ENCODE measurements around the gene RAB11FIP5.
"Not testable (repeated sequence)": the region's sequence is repeated elsewhere in the genome, so short reads cannot be mapped to it uniquely, and the experiment has no call there.

Gene RAB11FIP5

GRCh38 chr2:73069855-73070642, 42.7 kb downstream of the RAB11FIP5 start:
- no peak for DNase-seq

- DNase-seq = no peak
Measured at GRCh38 chr2:73069041-73069854, 43.5 kb downstream of the RAB11FIP5 start.

- DNase-seq = no peak
Measured at GRCh38 chr2:73068147-73068546, 44.6 kb downstream of the RAB11FIP5 start.

GRCh38 chr2:73067043-73067442, 45.7 kb downstream of the RAB11FIP5 start:
- no peak for DNase-seq

GRCh38 chr2:73065070-73065469, 47.7 kb downstream of the RAB11FIP5 start:
- not testable (repeated sequence) for DNase-seq

- DNase-seq = no peak
Measured at GRCh38 chr2:73063909-73064875, 48.6 kb downstream of the RAB11FIP5 start.

GRCh38 chr2:73063472-73063871, 49.3 kb downstream of the RAB11FIP5 start:
- DNase-seq = no peak

- DNase-seq = no peak
Measured at GRCh38 chr2:73059106-73059505, 53.6 kb downstream of the RAB11FIP5 start.

GRCh38 chr2:73054980-73055379, 57.8 kb downstream of the RAB11FIP5 start:
- no peak for DNase-seq

- DNase-seq = no peak
Measured at GRCh38 chr2:73053316-73054114, 59.2 kb downstream of the RAB11FIP5 start.

- no peak for DNase-seq
Measured at GRCh38 chr2:73050121-73050545, 62.6 kb downstream of the RAB11FIP5 start.

GRCh38 chr2:73043929-73044832, 68.6 kb downstream of the RAB11FIP5 start:
- DNase-seq = no peak

GRCh38 chr2:73043276-73043675, 69.5 kb downstream of the RAB11FIP5 start:
- DNase-seq = no peak

- no peak for DNase-seq
Measured at GRCh38 chr2:73037947-73038585, 74.7 kb downstream of the RAB11FIP5 start.

- DNase-seq = no peak
Measured at GRCh38 chr2:73036766-73037165, 76.0 kb downstream of the RAB11FIP5 start.

GRCh38 chr2:73035899-73036711, 76.6 kb downstream of the RAB11FIP5 start:
- no peak for DNase-seq

GRCh38 chr2:73034661-73035375, 77.9 kb downstream of the RAB11FIP5 start:
- DNase-seq = no peak

GRCh38 chr2:73033766-73034381, 78.9 kb downstream of the RAB11FIP5 start:
- DNase-seq = no peak
